A673 (cell line): ENCODE results near the gene CHD5. TPM values are rescaled to one million over a fixed set of nuclear protein-coding genes. Genes with fewer than 3 reads are reported as not detected.

Source experiments
- BruUV-seq: library from RNA; stranded (reverse); fragments of 400-500 nt; replicated peaks from 2 replicates; lab custom pipeline; 2021; lab: Mats Ljungman, UMichigan
- CTCF ChIA-PET: fragments of 300-600 bp; sonication (Branson Sonifier 250); formaldehyde crosslinking; loops from one replicate; lab custom pipeline; 2022; ENCODE audit warnings: antibody characterized with exemption; lab: Charles Lee
- POLR2A ChIA-PET: fragments of 300-600 bp; sonication (Branson Sonifier 250); formaldehyde crosslinking; loops from one replicate; lab custom pipeline; 2022; ENCODE audit warnings: antibody characterized with exemption; ENCODE audit not compliant: low non-redundant PET; lab: Charles Lee
- DNase-seq: peaks from one replicate; pipeline ENCODE4 v3.0.0-alpha.2; 2015; ENCODE audit warnings: low spot score
- H3K27ac ChIP-seq: fragments of 200-600 bp; sonication (generic); 2 replicates; pipeline ENCODE4 v1.5.1; 2016; ENCODE audit warnings: mixed run types, low read depth, mild to moderate bottlenecking, mixed read lengths, antibody characterized with exemption, low read length; ENCODE audit not compliant: poor library complexity, severe bottlenecking
- H3K27me3 ChIP-seq: fragments of 200-600 bp; sonication (generic); replicated peaks from 2 replicates; pipeline ENCODE4 v1.6.1; 2017; ENCODE audit warnings: mixed run types, low read depth, mild to moderate bottlenecking, mixed read lengths, antibody characterized with exemption, low read length; ENCODE audit not compliant: insufficient read depth, poor library complexity
- H3K36me3 ChIP-seq: fragments of 200-600 bp; sonication (generic); 2 replicates; pipeline ENCODE4 v1.6.1; 2016; ENCODE audit warnings: mixed run types, mild to moderate bottlenecking, mixed read lengths, antibody characterized with exemption, low read length; ENCODE audit not compliant: insufficient read depth, poor library complexity, severe bottlenecking
- H3K4me1 ChIP-seq: fragments of 200-600 bp; sonication (generic); 2 replicates; pipeline ENCODE4 v1.6.1; 2017; ENCODE audit warnings: mixed run types, mild to moderate bottlenecking, mixed read lengths, antibody characterized with exemption, low read length; ENCODE audit not compliant: insufficient read depth, poor library complexity, severe bottlenecking
- H3K4me3 ChIP-seq: fragments of 200-600 bp; sonication (generic); 2 replicates; pipeline ENCODE4 v1.5.1; 2016; ENCODE audit warnings: low read depth, mixed run types, mild to moderate bottlenecking, mixed read lengths, low read length; ENCODE audit not compliant: poor library complexity, severe bottlenecking
- H3K9me3 ChIP-seq: fragments of 200-600 bp; sonication (generic); 2 replicates; pipeline ENCODE4 v1.6.1; 2016; ENCODE audit warnings: mixed run types, low read depth, mild to moderate bottlenecking, mixed read lengths, antibody characterized with exemption, low read length; ENCODE audit not compliant: poor library complexity, severe bottlenecking
- CTCF ChIP-seq: fragments of 300-800, 200-600 bp; sonication (generic); conservative IDR thresholded peaks from 2 replicates; pipeline ENCODE4 v1.5.1; 2017; ENCODE audit warnings: low read depth, mild to moderate bottlenecking, antibody characterized with exemption, low read length, moderate library complexity, mixed read lengths
- EZH2 ChIP-seq: fragments of 200-600 bp; sonication (generic); IDR thresholded peaks from 2 replicates; pipeline ENCODE4 v1.6.1; 2017; ENCODE audit warnings: borderline replicate concordance, low read depth, mild to moderate bottlenecking, mixed read lengths, antibody characterized with exemption, low read length; ENCODE audit not compliant: poor library complexity, severe bottlenecking
- intact Hi-C: fragments of 100-400 bp; cut with micrococcal nuclease; formaldehyde crosslinking; loops from one replicate; pipeline ENCODE4 v1.10.0; 2022; ENCODE audit not compliant: unreplicated experiment
- total RNA-seq: library from RNA; stranded (reverse); gene quantifications from 2 replicates; pipeline ENCODE4 v1.2.3, GENCODE V29; 2021

Gene CHD5
- total RNA-seq, 1 experiment from 2014 or later = 0.58 TPM

GRCh38 chr1:6082430-6082971 lies 97.6 kb downstream of the CHD5 start:
- ChIA-PET POLR2A (no interaction called here), CTCF (no interaction called here)
- TF ChIP-seq EZH2 = no peak
- peak; percentile 35 for TF ChIP-seq CTCF
- Histone ChIP-seq H3K4me1 (peaks cover 6% of the 10 kb centered on the region), H3K27me3 (no peaks in the 10 kb centered on the region), H3K36me3 (no peaks in the 10 kb centered on the region), H3K4me3 (no peak overlapping the region), H3K27ac (no peak overlapping the region), H3K9me3 (no peaks in the 10 kb centered on the region)
- intact Hi-C loops = no loop called here
- no peak for DNase-seq
- BruUV-seq = no TSS peak

GRCh38 chr1:6081901-6082300 lies 98.2 kb downstream of the CHD5 start:
- peaks cover 6% of the 10 kb centered on the region for H3K4me1 ChIP-seq
- intact Hi-C loops = no loop called here
- ChIA-PET POLR2A (no interaction called here), CTCF (no interaction called here)
- no peaks in the 10 kb centered on the region for H3K36me3 ChIP-seq
- H3K27ac ChIP-seq = no peak overlapping the region
- H3K9me3 ChIP-seq = no peaks in the 10 kb centered on the region
- no peaks in the 10 kb centered on the region for H3K27me3 ChIP-seq
- TF ChIP-seq CTCF = no peak
- no peak for TF ChIP-seq EZH2
- BruUV-seq = no TSS peak
- no peak overlapping the region for H3K4me3 ChIP-seq
- no peak for DNase-seq

- CTCF ChIA-PET = no interaction called here
- no peak for TF ChIP-seq EZH2
- peak; percentile 32; the same call in 1 of the 2 replicates for TF ChIP-seq CTCF
- Histone ChIP-seq H3K4me1 (peaks cover 6% of the 10 kb centered on the region), H3K36me3 (no peaks in the 10 kb centered on the region), H3K9me3 (no peaks in the 10 kb centered on the region), H3K4me3 (no peak overlapping the region), H3K27ac (no peak overlapping the region), H3K27me3 (no peaks in the 10 kb centered on the region)
- intact Hi-C loops = no loop called here
- DNase-seq = no peak
- POLR2A ChIA-PET = no interaction called here
- BruUV-seq = no TSS peak
Measured at GRCh38 chr1:6080469-6080868, 99.7 kb downstream of the CHD5 start.
